Activated CD4-positive, alpha-beta T cell treated with anti-CD3 and anti-CD28 coated beads, Interleukin-2, amount 50 U/mL, for 48 hours (primary cell): Measurements from ENCODE around the gene DNAJB6.

Experiments used
- DNase-seq, 2 experiments: peaks; one replicate each; pipeline ENCODE4 v3.0.0-alpha.2; 2020

The DNAJB6 gene

GRCh38 chr7:157429680-157430224, 92.9 kb downstream of the DNAJB6 start:
- DNase-seq = no peak

- peak in 1 of 2 experiments; percentile 1 for DNase-seq
Measured at GRCh38 chr7:157430721-157431120, 93.9 kb downstream of the DNAJB6 start.

GRCh38 chr7:157431173-157431950, 94.6 kb downstream of the DNAJB6 start:
- DNase-seq = peak in 1 of 2 experiments; percentile 2

- DNase-seq = peak in 1 of 2 experiments; percentile 1
Measured at GRCh38 chr7:157431951-157432540, 95.2 kb downstream of the DNAJB6 start.

GRCh38 chr7:157432541-157432956, 95.7 kb downstream of the DNAJB6 start:
- DNase-seq = peak in 1 of 2 experiments; percentile 14

- DNase-seq = peak; percentile 61 to 72
Measured at GRCh38 chr7:157432957-157433576, 96.3 kb downstream of the DNAJB6 start.

GRCh38 chr7:157433628-157434027, 96.8 kb downstream of the DNAJB6 start:
- peak in 1 of 2 experiments; percentile 1 for DNase-seq

GRCh38 chr7:157434231-157434630, 97.4 kb downstream of the DNAJB6 start:
- peak in 1 of 2 experiments; percentile 3 for DNase-seq

GRCh38 chr7:157434701-157435100, 97.9 kb downstream of the DNAJB6 start:
- DNase-seq = no peak

GRCh38 chr7:157436076-157436475, 99.3 kb downstream of the DNAJB6 start:
- no peak for DNase-seq

GRCh38 chr7:157436763-157437480, 100.1 kb downstream of the DNAJB6 start:
- no peak for DNase-seq

- peak in 1 of 2 experiments; percentile 1 for DNase-seq
Measured at GRCh38 chr7:157437519-157438061, 100.8 kb downstream of the DNAJB6 start.

GRCh38 chr7:157438121-157439025, 101.6 kb downstream of the DNAJB6 start:
- DNase-seq = peak in 1 of 2 experiments; percentile 1

GRCh38 chr7:157439149-157439548, 102.3 kb downstream of the DNAJB6 start:
- DNase-seq = peak in 1 of 2 experiments; percentile 1

- peak in 1 of 2 experiments; percentile 0 for DNase-seq
Measured at GRCh38 chr7:157439761-157440160, 103.0 kb downstream of the DNAJB6 start.

GRCh38 chr7:157440346-157441022, 103.7 kb downstream of the DNAJB6 start:
- DNase-seq = no peak

- peak in 1 of 2 experiments; percentile 2 for DNase-seq
Measured at GRCh38 chr7:157441023-157441399, 104.2 kb downstream of the DNAJB6 start.

GRCh38 chr7:157442456-157442855, 105.7 kb downstream of the DNAJB6 start:
- DNase-seq = no peak

- no peak for DNase-seq
Measured at GRCh38 chr7:157442993-157443831, 106.4 kb downstream of the DNAJB6 start.
